Activated T-helper 1 cell treated with anti-CD3 and anti-CD28 coated beads, Interleukin-2, amount 50 U/mL, for 16 hours (primary cell): ENCODE data around the gene CRMP1.

ENCODE experiments used
- DNase-seq, 2 donors: peaks; one replicate each; pipeline ENCODE4 v3.0.0-alpha.2; 2020; ENCODE audit warnings: low read depth in 1 of 2, low spot score in 1 of 2

The CRMP1 gene

DNA sequence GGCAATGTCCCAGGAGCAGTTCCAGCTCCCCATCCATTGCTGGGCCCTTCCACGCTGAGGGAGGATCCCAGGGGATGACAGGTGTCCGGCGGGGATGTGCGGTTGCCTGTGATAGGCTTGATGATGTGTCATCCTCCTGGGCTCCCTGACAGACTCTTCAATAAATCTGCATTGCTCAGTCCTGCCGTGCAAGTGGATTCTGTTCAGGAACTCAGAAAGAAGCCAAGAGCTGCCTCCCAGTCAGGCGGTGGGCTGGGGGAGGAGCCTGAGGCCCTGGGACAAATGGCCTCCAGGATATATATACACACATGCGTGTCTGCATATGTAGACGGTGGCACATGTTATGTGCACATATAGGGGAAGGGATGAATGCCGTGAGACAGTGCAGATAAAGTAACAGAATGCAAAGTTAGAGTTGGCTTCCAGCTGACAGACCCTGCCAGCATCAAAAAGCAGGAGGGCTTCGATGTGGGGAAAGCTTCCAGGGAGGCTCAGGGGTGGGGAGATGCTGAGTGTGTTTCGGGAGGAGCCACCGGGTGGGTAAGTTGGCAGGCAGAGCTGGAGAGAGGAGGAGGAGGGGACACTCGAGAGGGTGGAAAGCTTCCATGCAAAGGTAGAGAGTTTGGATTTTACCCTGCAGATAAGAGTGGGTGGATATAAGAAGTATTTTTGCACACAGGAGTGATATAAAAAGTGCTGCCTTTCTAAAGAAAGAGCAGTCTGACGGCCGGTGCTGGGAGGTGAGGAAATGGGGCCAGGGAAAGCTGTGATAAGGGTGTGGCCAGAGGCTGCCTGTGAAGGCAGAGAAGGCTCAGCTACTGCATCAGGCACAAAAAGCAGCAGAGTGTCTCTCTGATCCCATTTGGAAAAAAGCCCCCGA, 28.5 kb upstream of the CRMP1 start:
- DNase-seq, result no peak

DNA sequence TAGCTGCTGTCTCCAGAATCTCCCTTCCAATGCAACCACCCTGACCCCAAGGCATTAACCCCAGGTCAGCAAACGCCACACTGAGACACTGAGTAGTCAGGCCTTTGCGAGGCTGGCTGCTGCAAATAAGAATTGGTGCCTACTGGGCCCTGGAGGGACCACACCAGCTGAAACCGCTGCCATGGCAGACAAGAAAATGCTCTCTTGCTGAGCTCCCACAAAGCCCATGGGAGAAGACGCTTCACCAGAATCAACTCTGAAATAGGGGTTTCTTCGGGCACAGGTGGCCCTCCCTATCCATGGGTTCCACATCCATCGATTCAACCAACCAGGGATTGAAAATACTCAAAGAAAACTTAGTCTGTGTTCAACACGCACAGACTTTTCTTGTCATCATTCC, 26.7 kb upstream of the CRMP1 start:
- DNase-seq, result no peak

DNA sequence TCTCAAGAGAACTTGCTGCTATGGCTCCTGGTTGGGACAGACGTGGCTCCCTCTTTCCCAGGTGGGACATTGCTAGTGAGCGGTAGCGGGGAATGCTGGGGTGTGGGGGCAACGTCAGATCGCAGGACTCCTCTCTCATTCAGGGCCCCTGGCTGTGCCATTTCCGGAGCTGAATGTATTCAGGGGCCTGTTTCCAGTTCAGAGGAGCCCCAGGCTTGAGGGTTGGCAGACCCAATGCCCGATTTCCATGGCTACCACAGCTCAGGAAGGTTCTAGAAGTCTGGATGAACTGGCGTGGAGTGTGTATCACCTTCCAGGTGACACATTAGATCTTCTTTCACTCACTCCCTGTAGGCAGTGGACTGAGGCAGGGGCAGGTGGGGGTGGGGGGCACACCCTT, 26.2 kb upstream of the CRMP1 start:
- DNase-seq, result no peak

DNA sequence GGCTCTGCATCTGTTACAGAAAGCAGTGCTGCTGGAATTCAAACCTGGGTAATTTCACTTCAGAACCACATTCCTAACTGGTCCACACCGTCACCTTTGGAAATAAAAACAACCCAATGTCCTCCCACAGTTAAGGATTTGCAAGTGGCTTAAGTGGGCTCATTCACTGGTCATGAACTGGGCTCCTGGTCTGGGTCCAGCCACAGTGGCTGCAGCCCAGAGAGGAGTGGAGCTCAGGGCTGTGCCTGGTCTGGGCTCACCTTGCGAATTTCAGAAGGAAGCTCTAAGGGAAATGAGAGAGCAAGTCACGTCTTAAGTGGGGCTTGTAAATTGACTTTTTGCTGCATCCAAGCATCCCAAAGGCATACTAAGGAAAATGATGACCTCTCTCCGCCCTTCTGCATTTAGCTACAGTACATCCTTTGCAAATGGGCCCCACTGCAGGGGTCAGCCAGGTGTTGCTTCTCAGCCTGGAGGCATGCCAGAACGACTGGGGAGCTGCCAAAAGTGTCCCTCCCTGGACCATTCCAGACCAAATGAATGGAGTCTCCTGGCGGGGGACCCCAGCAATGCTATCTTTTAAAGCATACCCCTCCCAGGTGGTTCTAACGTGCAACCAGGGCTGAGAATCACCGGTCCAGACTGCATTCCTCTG, 25.6 kb upstream of the CRMP1 start:
- DNase-seq, result no peak

DNA sequence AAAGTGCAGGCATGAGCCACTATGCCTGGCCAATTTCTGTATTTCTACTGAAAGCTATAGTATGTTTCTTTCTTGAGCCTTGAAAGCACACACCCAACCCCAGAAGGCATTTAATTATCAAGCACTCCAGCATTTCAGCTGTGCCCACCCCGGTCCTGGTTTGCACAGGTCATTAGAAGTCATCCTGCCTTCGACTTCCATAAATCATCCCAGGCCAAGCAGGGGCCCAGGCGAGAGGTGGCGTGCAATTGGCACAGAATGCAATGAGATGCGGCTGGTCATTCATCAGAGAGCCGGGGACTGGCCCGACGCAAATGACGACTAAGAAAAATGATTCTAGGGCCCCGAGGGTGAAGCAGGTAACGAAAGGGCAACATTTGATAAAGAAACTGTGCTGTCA, 24.8 kb upstream of the CRMP1 start:
- DNase-seq, result no peak

DNA sequence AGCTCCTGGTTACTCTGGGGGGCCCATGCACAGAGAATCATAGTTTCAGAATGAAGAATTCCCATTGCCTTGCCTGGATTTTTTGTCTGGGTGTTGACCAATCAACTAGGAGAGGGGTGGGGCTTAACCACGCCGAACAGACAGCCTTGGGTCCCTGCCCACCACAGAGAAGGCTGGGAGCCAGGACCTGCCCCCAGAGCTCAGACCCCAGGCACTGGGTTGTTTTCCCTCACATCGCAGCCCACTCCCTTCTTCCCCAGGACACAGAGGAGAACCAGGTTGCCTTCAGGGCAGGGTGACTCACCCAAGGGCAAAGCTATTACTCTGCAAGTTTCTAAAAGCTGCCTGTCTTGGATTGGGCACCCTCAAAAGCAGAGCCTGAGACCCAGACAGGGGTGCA, 23.3 kb upstream of the CRMP1 start:
- DNase-seq, result no peak

DNA sequence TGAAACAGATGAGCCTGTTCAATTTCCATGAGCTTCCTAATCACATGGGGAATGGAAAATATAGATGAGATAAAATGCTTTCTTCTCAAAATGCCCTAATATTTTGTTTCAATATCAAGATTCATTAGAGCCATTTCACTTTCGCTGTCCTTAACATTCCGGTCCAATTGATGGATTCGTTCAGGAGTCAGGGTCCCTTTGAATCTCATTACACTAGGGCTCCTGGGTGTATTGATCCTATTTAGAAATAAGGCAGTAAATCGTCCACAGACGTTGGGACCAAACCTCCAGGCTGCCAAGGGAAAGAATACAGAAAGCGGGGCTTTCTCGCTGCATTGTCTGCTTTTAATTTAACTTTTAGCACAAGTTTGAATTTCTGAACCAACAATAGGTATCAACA, 20.6 kb upstream of the CRMP1 start:
- DNase-seq, result no peak

DNA sequence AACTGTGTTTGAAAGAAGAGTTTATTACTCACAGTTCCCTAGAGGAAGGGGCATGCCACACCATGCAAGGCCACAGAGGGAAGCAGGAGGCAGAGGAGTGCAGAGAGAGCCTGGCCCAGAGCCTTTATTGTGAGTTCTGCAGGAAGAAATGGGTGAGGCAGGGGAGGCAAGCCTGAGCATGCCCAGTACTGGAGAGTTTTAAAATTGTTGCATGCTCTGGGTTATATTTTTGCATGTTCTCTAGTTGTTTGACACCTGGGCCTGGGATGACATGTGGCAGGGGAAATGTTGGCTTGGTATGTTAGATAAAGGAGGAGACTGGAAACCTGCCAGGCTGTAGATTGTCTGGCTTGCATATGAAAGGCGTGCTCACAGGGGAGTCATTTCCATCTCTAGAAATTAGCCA, 19.7 kb upstream of the CRMP1 start:
- no peak for DNase-seq

DNA sequence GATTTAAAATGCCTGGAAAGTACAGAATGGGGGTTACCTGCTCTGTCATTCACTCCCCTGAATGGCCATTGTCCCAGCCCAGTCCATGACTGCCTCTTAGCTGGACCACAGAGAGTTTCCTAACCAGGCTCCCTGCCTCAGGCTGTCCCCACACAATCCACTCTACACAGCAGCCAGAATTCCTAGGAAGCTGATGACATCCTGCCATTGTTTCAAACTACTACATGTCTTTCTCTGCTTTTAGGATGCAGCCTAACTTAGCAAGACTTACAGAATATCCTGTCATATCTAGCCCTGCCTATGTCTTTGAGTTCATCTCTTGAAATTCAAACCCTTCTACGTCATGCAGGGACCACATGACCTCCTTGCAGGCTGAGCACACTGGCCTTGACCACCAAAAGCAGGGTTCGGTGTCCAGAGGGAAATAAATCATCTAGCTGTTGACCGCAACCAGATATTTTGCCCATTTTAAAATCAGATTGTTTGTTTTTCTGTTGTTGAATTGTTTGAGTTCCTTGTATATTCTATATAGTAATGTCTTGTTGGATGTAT, 16.1 kb upstream of the CRMP1 start:
- DNase-seq, result no peak

DNA sequence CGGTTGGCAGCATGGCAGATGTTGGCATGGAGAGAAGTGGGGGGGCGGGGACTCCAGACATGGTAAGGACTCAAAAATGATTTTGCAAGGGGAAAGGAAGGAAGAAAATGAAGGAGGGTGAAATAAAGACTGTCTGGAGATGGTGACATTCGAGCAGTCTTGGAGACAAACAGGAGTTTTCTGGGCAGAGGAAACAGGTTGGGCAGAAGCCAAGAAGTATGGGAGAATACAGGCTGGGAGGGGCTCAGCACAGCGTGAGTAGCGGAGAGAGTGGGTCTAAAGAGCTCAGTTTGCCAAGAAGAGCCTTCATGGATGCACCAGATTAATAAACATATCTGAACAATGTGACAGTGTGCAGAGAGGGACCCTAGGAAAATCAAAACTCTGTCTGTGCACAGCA, 13.3 kb upstream of the CRMP1 start:
- no peak for DNase-seq

DNA sequence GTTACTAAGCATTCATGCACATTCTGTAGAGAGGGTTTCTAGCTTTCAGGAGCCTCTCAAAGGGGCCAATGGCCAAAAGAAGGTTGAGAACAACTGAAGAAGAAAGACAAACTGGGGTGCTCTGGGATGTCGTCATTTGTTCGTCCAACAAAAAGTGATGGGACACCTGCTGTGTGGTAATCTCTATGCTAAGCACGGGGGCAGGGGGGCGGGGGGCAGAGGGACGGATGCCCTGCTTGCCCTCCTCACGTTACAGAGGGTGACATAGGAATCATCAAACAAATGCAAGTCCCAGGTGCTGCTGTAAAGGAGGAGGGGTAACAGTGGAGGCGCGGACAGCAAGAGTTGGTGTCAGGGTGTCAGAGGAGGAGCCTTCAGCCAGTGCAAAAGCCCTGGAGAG, 12.8 kb upstream of the CRMP1 start:
- no peak for DNase-seq

DNA sequence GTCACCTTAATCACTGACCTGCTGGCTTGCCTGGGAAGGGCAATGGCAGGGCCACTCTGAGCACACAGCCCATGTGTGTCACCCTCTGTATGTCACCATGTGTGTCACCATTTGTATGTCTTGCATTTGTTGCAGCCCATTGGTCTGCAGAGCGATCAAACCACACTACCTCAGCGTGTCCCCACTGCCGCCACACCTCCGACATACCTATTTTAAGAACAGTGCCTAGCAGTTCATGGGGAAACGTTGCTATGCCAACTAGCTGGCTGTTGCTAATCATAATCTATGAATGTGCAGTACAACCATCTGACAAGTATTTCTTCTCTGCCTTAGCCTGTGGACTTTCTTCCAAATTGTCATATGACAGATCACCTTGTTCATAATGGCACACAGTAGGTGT, 8.0 kb upstream of the CRMP1 start:
- no peak for DNase-seq

DNA sequence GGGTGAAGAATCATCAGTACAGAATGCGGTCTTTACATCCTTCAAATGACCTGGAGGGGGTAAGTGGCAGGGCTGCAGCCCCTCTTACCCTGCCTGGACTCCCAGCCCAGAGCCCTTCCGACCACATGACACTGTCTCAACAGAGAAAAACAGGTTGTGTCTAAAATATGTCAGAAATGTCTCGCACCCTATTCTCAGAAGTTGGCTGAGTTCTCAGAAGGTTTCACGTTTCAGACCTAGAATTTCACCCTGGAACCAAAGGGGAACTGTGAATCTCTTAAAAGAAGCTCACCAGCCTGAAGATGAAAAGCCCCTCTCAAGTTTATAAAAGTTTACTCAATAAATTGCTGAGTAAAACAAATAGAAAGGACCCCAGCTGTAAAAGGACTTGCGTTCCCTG, 7.0 kb upstream of the CRMP1 start:
- DNase-seq, result no peak

DNA sequence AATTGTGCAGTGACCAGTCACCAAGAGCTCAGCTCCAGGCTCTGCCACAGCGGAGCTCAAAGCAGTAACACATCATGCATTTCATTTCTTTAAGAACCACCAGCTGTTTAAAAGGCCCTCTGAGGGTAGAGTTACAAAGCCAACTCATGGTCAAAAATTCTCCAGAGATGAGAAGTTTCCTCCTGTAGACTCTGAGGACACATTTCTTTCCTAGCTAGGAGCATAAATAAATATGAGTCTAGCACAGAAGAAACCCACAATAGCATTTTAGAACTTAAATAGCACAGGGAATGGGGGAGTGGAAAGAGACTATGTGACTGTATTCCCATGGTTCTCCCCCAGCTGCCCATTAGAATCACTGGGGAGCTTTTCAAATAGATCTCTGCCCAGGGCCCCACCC, 6.5 kb upstream of the CRMP1 start:
- no peak for DNase-seq

DNA sequence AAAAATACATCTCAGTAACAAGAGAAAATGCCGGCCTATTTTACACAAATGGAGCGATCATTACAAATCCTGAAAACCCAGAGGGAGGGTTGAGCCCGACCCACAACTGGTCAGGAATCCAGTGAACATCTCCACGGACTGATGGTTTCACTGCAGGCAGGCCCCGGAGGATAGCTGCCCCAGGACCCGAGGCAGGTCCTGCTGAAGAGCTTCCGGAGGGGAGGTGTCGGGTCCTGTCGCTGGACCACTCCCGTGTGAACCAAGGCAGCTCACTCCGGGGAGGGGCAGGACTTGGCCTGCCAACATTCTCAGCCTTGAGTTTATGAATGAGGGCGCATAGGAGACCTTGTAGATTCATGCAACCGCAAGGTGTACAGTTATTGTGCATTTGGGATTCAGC, 4.8 kb upstream of the CRMP1 start:
- no peak for DNase-seq

DNA sequence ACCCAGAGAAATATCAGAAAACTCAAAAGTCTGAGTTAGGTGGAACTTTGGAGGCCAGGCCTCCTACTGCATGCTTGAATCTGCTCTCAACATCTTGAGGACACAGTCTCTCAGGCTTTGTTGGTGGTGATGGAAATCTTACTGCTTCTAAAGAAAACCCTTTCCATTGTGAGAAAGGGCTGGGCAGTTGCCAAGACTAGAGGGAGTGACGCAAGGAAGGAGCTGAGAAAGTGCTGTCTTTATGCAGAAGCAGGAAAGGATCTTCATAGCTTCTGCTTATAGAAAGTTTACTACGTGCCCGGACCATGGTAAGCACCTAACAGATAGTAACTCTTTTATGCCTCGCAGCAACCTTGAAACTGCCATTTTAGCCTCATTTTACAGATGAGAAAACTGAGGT, 2.4 kb upstream of the CRMP1 start:
- no peak for DNase-seq

DNA sequence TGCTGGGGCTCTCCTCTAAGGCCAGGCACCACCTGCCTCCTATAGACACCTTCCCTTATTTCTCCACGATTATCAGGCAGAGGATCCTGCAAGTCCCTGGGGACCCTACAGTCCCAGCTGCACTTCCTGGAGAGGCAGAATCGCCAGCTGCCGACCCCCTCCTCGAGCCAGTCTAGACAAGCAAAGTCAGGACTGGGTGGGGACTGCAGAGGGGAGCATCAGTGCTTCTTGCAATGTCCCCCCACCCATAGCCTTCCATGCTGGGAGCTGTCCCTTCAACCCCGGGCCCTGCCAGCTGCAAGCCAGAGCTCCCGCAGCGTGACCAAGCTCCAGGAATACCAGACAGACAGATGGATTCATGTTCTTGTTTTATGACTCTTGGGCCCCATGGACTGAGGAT, 1.4 kb upstream of the CRMP1 start:
- DNase-seq, result no peak

DNA sequence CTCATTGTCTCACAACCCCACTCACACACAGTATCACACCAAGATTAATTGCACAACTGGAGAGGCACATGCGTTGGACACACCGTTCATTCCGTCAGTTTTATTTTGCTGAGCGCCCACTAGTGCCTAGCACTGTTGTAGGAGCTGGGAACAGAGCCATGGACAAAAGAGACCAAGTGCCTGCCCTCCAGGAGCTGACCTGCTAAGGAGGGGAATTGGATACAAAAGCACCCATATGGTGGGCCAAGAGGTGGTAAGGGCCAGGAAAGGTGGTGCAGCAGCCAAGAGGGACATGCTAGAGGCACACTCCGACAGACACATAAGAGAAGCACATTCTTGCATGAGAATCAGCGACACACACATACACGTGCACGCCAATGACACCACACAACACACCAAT, 705 bp upstream of the CRMP1 start:
- DNase-seq, result no peak

DNA sequence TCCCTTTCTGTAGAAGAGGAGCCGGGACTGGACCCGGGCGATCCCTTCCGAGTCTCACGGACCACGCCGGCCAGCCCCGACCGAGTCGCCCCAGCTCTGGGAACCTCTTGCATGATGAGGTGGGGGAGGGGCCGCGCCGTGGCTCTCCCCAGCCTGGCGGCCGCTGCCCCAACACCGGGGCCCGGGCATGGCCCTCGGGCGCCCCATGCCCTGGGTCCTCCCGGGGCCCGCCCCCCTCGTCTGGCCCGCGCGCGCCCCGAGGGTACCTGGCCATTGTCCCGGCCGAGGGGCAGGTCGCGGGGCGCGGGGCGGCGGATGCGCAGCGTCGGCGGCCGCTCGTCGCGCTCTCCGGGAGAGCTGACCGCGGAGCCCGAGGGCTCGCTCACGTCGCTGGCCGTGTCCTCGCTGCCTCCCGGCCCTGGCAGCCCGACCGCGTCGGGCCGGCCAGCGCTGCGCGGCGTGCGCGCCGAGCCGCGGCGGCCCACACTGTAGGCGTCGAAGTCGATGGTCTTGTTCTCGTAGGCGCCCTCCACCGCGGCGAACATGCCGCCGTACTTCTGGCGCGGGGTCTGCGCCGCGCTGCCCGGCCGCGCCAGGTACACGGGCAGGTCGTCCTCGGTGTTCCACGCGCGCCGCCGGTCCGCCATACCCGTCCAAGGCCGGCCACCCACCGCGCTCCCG, 423 bp downstream of the CRMP1 start:
- DNase-seq, result no peak

DNA sequence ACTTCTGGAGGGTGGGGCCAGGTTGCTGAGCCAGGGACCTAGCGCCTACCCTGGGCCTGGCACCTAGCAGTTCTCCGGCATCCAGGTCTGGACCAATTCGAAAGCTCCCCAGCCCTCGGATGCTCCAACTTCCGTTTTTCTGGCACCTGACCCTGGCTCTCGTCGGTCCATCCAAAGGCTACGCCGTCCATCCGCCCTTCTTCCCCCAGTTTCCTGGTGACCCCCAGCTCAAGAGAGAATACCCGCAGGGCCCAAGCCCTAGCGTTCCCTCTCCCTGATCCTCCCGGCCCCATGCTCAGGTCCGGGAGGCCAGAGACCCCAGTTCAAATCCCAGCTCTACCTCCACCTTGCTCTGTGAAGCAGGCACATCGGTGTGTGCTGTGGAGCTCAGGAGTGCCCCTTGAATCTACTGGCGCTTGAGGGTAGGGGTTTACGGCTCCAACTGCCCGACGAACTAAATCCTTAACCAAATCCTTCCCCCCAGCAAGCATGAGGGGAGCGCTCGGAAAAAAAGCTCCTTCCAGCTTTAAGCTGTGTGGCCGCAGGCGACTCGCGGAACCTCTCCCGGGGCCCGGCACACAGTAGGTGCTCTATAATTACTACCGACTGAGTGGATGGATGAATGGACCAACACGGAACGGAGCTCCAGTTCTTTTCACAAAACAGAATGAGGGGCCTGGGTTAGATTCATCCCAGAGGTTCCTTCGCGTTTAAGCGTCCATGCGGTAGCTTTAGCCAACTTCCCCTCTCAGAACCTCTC, 1.1 kb downstream of the CRMP1 start:
- DNase-seq, result no peak

DNA sequence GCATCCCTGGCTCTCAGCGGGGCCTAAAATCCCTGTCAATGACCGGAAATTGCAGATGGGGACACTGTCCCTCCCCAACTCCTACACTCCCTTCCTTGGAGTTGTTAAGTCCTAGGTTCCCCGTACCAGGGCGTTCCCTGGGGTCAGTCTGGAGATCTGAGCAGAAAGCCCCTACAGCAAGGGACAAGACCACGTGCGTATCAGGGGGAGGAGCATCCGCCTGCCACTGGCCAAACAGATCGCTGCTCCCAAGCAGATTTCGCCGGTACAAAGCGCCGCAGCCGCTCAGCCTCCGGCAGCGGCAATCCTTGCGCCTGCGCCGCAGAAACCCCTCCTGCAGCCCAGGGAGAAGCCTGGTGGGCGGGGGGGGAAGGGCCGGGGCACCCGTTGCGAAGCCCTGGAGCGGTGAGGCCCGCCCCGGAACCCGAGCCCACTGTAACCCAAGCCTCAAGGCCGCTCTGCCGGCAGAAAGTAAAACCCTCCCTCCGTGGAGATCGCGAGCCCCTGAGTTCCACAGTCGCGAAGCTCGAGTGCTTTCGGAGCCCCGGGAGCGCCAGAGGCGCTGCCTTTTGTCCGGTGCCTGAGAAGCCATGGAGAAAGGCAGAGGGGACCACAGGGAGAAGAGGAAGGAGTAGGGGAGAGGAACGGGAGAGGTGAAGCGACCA, 2.7 kb downstream of the CRMP1 start:
- no peak for DNase-seq
